HUES48 (cell line): Measurements from ENCODE around the gene RAB6A.
"Not testable (repeated sequence)": the region's sequence is repeated elsewhere in the genome, so short reads cannot be mapped to it uniquely, and the experiment has no call there.

Experiments used
- H3K27ac ChIP-seq: one replicate; pipeline ENCODE4 v1.7.0; 2013; ENCODE audit warnings: low read depth, low read length, inconsistent platforms
- H3K27me3 ChIP-seq: 2 replicates; pipeline ENCODE4 v1.6.1; 2013; ENCODE audit warnings: mild to moderate bottlenecking, low read length; ENCODE audit not compliant: control insufficient read depth, insufficient read depth
- H3K36me3 ChIP-seq: 2 replicates; pipeline ENCODE4 v1.6.1; 2013; ENCODE audit warnings: low read length; ENCODE audit not compliant: control insufficient read depth, insufficient read depth
- H3K4me1 ChIP-seq: 2 replicates; pipeline ENCODE4 v1.6.1; 2013; ENCODE audit warnings: mild to moderate bottlenecking, low read length; ENCODE audit not compliant: control insufficient read depth, insufficient read depth
- H3K4me3 ChIP-seq: 2 replicates; pipeline ENCODE4 v1.5.1; 2013; ENCODE audit warnings: mild to moderate bottlenecking, low read depth, low read length
- H3K9ac ChIP-seq: 2 replicates; pipeline ENCODE4 v1.6.1; 2013; ENCODE audit warnings: mild to moderate bottlenecking, low read depth, low read length, moderate library complexity
- H3K9me3 ChIP-seq: 2 replicates; pipeline ENCODE4 v1.6.1; 2013; ENCODE audit warnings: low read length; ENCODE audit not compliant: control insufficient read depth, insufficient read depth

RAB6A gene

GRCh38 chr11:73726825-73727224 lies 34.0 kb downstream of the RAB6A start:
- Histone ChIP-seq H3K9ac (no peak overlapping the region), H3K9me3 (no peaks in the 10 kb centered on the region), H3K4me3 (no peak overlapping the region), H3K27ac (no peak overlapping the region), H3K27me3 (no peaks in the 10 kb centered on the region), H3K36me3 (peaks cover 11% of the 10 kb centered on the region; the same call in 1 of the 2 replicates), H3K4me1 (no peaks in the 10 kb centered on the region)

GRCh38 chr11:73717136-73717535 lies 43.7 kb downstream of the RAB6A start:
- Histone ChIP-seq H3K4me1 (no peaks in the 10 kb centered on the region), H3K9ac (no peak overlapping the region), H3K9me3 (no peaks in the 10 kb centered on the region), H3K4me3 (no peak overlapping the region), H3K36me3 (peaks cover 34% of the 10 kb centered on the region), H3K27me3 (no peaks in the 10 kb centered on the region), H3K27ac (no peak overlapping the region)

GRCh38 chr11:73716153-73717056 lies 44.5 kb downstream of the RAB6A start:
- Histone ChIP-seq H3K27ac (no peak overlapping the region), H3K36me3 (peaks cover 37% of the 10 kb centered on the region)

GRCh38 chr11:73715541-73715940 lies 45.3 kb downstream of the RAB6A start:
- H3K27ac ChIP-seq: no peak overlapping the region
- H3K4me3 ChIP-seq: no peak overlapping the region
- H3K36me3 ChIP-seq: peaks cover 33% of the 10 kb centered on the region
- H3K4me1 ChIP-seq: no peaks in the 10 kb centered on the region
- H3K9me3 ChIP-seq: no peaks in the 10 kb centered on the region
- H3K9ac ChIP-seq: no peak overlapping the region
- no peaks in the 10 kb centered on the region for H3K27me3 ChIP-seq

More at GRCh38 chr11:73716153-73717056, 44.5 kb downstream of the RAB6A start:
- Histone ChIP-seq H3K27me3 (no peaks in the 10 kb centered on the region), H3K4me1 (no peaks in the 10 kb centered on the region), H3K9ac (no peak overlapping the region), H3K4me3 (no peak overlapping the region), H3K9me3 (no peaks in the 10 kb centered on the region)

- no peak overlapping the region for H3K27ac ChIP-seq
- no peaks in the 10 kb centered on the region for H3K9me3 ChIP-seq
- no peak overlapping the region for H3K4me3 ChIP-seq
- H3K9ac ChIP-seq: no peak overlapping the region
- H3K27me3 ChIP-seq: no peaks in the 10 kb centered on the region
- no peaks in the 10 kb centered on the region for H3K4me1 ChIP-seq
- peaks cover 34% of the 10 kb centered on the region for H3K36me3 ChIP-seq
Measured at GRCh38 chr11:73710964-73711363, 49.9 kb downstream of the RAB6A start.

GRCh38 chr11:73705053-73705452 lies 55.8 kb downstream of the RAB6A start:
- Histone ChIP-seq H3K4me1 (no peaks in the 10 kb centered on the region), H3K4me3 (no peak overlapping the region), H3K27ac (no peak overlapping the region), H3K9me3 (no peaks in the 10 kb centered on the region), H3K36me3 (peaks cover 56% of the 10 kb centered on the region), H3K27me3 (no peaks in the 10 kb centered on the region), H3K9ac (no peak overlapping the region)

- Histone ChIP-seq H3K4me1 (no peaks in the 10 kb centered on the region), H3K27ac (no peak overlapping the region), H3K9me3 (no peaks in the 10 kb centered on the region), H3K36me3 (0 out of 2 replicates have a peak, but pooled peaks cover 6% of the 10 kb centered on the region), H3K27me3 (no peaks in the 10 kb centered on the region), H3K9ac (no peak overlapping the region), H3K4me3 (no peak overlapping the region)
Measured at GRCh38 chr11:73693899-73694525, 66.9 kb downstream of the RAB6A start.

- Histone ChIP-seq H3K9me3 (no peaks in the 10 kb centered on the region), H3K4me1 (peaks cover 7% of the 10 kb centered on the region), H3K27ac (no peak overlapping the region), H3K36me3 (peaks cover 31% of the 10 kb centered on the region), H3K9ac (no peak overlapping the region), H3K4me3 (no peak overlapping the region), H3K27me3 (no peaks in the 10 kb centered on the region)
Measured at GRCh38 chr11:73680687-73681086, 80.2 kb downstream of the RAB6A start.

- H3K4me3 ChIP-seq, H3K9ac ChIP-seq, H3K9me3 ChIP-seq, H3K27ac ChIP-seq, H3K4me1 ChIP-seq, H3K27me3 ChIP-seq: not testable (repeated sequence)
- peaks cover 27% of the 10 kb centered on the region for H3K36me3 ChIP-seq
Measured at GRCh38 chr11:73676552-73676951, 84.3 kb downstream of the RAB6A start.

GRCh38 chr11:73671701-73672100 lies 89.2 kb downstream of the RAB6A start:
- H3K4me1 ChIP-seq: 0 out of 2 replicates have a peak, but pooled peaks cover 1% of the 10 kb centered on the region
- 0 out of 2 replicates have a peak, but pooled peaks cover 1% of the 10 kb centered on the region for H3K36me3 ChIP-seq
- no peak overlapping the region for H3K4me3 ChIP-seq
- no peak overlapping the region for H3K9ac ChIP-seq
- no peak overlapping the region for H3K27ac ChIP-seq
- H3K9me3 ChIP-seq: no peaks in the 10 kb centered on the region
- H3K27me3 ChIP-seq: no peaks in the 10 kb centered on the region

- no peak overlapping the region for H3K4me3 ChIP-seq
Measured at GRCh38 chr11:73670808-73671207, 90.1 kb downstream of the RAB6A start.

More at GRCh38 chr11:73670808-73671207, 90.1 kb downstream of the RAB6A start:
- no peaks in the 10 kb centered on the region for H3K9me3 ChIP-seq
- no peak overlapping the region for H3K27ac ChIP-seq
- no peaks in the 10 kb centered on the region for H3K36me3 ChIP-seq
- H3K27me3 ChIP-seq: no peaks in the 10 kb centered on the region
- no peaks in the 10 kb centered on the region for H3K4me1 ChIP-seq
- H3K9ac ChIP-seq: no peak overlapping the region
